VCaP (cell line): Measurements from ENCODE around the gene ZNF511.

Experiments
- H3K27ac ChIP-seq: fragments of 450-650 bp; 2 replicates; pipeline ENCODE4 v1.5.1; 2017
- CTCF ChIP-seq: fragments of 450-650 bp; conservative IDR thresholded peaks from 2 replicates; pipeline ENCODE4 v1.5.1; 2017; ENCODE audit warnings: mild to moderate bottlenecking, moderate library complexity

ZNF511 gene

DNA sequence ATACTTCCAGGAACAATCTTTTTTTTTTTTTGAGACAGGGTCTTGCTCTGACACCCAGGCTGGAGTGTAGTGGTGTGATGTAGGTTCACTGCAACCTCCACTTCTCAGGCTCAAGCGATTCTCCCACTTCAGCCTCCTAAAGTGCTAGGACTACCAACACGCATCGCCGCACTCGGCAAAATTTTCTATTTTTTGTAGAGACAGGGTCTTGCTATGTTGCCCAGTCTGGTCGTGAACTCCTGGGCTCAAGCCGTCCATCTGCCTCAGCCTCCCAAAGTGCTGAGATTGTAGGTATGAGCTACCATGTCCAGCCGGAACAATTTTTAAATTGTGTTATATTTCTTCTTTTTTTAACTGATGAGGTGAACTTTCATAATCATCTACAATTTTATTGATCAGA, 2.1 kb downstream of the ZNF511 start:
- no peak for TF ChIP-seq CTCF
- peak overlapping the region; percentile 90 for H3K27ac ChIP-seq

DNA sequence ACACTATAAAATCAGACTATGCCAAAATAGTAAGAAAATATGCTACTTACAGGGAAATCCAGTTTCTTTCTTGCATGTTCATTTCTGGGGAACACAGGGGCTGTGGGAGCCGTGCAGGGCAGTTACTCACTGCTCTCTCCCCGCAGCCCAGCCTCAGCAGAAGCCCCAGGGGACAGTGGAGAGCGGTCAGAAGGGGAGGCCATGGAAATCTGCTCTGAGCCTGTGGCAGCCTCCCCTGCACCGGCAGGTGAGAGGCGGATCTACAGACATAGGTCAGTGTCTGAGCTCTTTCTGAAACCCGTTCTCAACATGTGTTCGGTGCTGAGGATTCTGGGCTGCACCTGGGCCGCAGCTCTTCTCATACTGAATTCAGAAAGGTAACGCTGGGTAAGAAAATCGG, 2.9 kb downstream of the ZNF511 start:
- no peak for TF ChIP-seq CTCF
- H3K27ac ChIP-seq = no peak overlapping the region

DNA sequence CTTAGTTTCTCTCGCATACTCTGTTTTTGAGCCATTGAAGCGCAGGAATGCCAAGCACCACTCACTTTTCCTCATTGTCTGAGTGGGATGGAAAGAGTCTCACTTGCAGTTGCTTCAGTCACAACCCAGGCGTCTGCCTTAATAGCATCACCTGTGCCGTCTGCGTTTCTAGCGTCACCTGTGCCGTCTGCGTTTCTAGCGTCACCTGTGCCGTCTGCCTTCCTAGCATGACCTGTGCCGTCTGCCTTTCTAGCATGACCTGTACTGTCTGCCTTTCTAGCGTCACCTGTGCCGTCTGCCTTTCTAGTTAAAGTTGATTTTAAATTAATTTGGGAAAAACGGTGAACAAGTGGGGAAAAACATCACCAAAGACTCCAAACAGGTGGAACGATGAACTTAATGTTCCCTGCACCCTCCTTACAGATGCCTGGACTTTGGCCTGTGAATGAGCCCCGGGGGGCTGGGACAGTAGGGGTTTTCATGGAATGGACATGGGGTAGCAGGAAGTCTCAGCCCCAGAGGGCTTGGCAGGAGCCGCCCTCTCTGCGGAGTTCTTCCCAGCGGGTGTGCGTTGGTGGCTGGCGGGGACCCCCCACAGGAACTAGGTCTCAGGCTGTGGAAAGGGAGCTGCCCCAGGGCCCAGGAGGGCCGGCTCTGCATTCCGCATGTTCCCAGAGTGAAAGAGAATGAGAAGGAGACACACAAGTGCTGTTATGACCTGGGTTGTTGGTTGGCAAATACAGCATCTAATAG, 3.5 kb downstream of the ZNF511 start:
- TF ChIP-seq CTCF = no peak
- no peak overlapping the region for H3K27ac ChIP-seq

DNA sequence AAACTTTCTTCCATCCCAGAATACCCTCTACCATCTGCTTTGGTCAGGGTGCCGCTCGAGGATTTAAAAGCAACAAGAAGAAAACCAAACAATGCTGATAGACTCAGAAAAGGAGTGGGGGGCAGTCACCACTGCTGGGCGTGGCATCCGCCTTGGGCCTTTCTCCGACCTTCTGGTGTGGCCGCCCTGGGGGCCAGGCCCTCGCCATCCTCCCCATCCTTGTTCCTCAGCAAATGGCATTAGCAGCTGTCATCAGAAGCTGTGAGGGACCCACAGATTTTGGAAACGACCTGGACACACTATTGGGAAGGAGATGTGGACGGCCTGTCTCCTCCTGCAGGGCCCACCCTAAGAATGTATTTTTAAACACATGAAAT, 4.0 kb downstream of the ZNF511 start:
- TF ChIP-seq CTCF = no peak
- H3K27ac ChIP-seq = no peak overlapping the region

- H3K27ac ChIP-seq = no peak overlapping the region
- TF ChIP-seq CTCF = no peak
These were observed 4.5 kb downstream of the ZNF511 start for GRCh38 chr10:133313192-133313591.

- no peak overlapping the region for H3K27ac ChIP-seq
- TF ChIP-seq CTCF = no peak
These were observed 6.2 kb downstream of the ZNF511 start for GRCh38 chr10:133314911-133315310.

DNA sequence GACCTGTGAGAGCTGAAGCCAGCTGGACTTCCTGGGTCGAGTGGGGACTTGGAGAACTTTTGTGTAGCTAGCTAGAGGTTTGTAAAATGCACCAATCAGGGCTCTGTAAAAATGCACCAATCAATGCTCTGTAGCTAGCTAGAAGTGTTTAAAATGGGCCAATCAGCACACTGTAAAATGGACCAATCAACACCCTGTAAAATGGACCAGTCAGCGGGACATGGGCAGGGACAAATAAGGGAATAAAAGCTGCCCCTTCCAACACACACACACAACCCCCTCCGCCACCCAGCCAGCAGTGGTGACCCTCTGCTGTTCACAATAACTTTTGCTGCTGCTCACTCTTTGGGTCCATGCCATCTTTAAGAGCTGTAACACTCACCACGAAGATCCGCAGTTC, 7.1 kb downstream of the ZNF511 start:
- no peak overlapping the region for H3K27ac ChIP-seq
- no peak for TF ChIP-seq CTCF
